ES-I3 (cell line): ENCODE data around the gene ABTB2.

Source experiments
- H3K36me3 ChIP-seq: 2 replicates; pipeline ENCODE4 v1.6.1; 2013; ENCODE audit warnings: mild to moderate bottlenecking, low read length, control low read depth, moderate library complexity; ENCODE audit not compliant: insufficient read depth
- H3K4me1 ChIP-seq: 2 replicates; pipeline ENCODE4 v1.6.1; 2013; ENCODE audit warnings: mild to moderate bottlenecking, control low read depth, low read length; ENCODE audit not compliant: insufficient read depth
- H3K9ac ChIP-seq: 2 replicates; pipeline ENCODE4 v1.6.1; 2013; ENCODE audit warnings: low read depth, mild to moderate bottlenecking, low read length, moderate library complexity
- H3K9me3 ChIP-seq: 2 replicates; pipeline ENCODE4 v1.6.1; 2013; ENCODE audit warnings: mild to moderate bottlenecking, low read length, moderate library complexity; ENCODE audit not compliant: control insufficient read depth, insufficient read depth

ABTB2 gene

GRCh38 chr11:34308049-34308912 is 49.5 kb downstream of the ABTB2 start:
- H3K4me1 ChIP-seq: peaks cover 28% of the 10 kb centered on the region
- no peak overlapping the region for H3K9ac ChIP-seq
- no peaks in the 10 kb centered on the region for H3K9me3 ChIP-seq
- no peaks in the 10 kb centered on the region for H3K36me3 ChIP-seq

GRCh38 chr11:34305780-34306179 is 52.0 kb downstream of the ABTB2 start:
- Histone ChIP-seq H3K9me3 (no peaks in the 10 kb centered on the region), H3K4me1 (peaks cover 42% of the 10 kb centered on the region), H3K9ac (no peak overlapping the region), H3K36me3 (no peaks in the 10 kb centered on the region)

GRCh38 chr11:34305193-34305592 is 52.6 kb downstream of the ABTB2 start:
- H3K4me1 ChIP-seq: peaks cover 42% of the 10 kb centered on the region
- no peaks in the 10 kb centered on the region for H3K9me3 ChIP-seq
- no peaks in the 10 kb centered on the region for H3K36me3 ChIP-seq
- no peak overlapping the region for H3K9ac ChIP-seq

GRCh38 chr11:34303028-34303570 is 54.7 kb downstream of the ABTB2 start:
- Histone ChIP-seq H3K9ac (no peak overlapping the region), H3K36me3 (no peaks in the 10 kb centered on the region), H3K4me1 (peaks cover 35% of the 10 kb centered on the region), H3K9me3 (no peaks in the 10 kb centered on the region)

GRCh38 chr11:34302046-34302921 is 55.5 kb downstream of the ABTB2 start:
- Histone ChIP-seq H3K36me3 (no peaks in the 10 kb centered on the region), H3K9ac (no peak overlapping the region), H3K9me3 (no peaks in the 10 kb centered on the region), H3K4me1 (peaks cover 33% of the 10 kb centered on the region)

- no peak overlapping the region for H3K9ac ChIP-seq
- no peaks in the 10 kb centered on the region for H3K9me3 ChIP-seq
- H3K36me3 ChIP-seq: no peaks in the 10 kb centered on the region
- peaks cover 30% of the 10 kb centered on the region for H3K4me1 ChIP-seq
Observed at GRCh38 chr11:34300926-34301295, 56.9 kb downstream of the ABTB2 start.

- H3K9ac ChIP-seq: no peak overlapping the region
- H3K36me3 ChIP-seq: no peaks in the 10 kb centered on the region
- H3K4me1 ChIP-seq: peaks cover 30% of the 10 kb centered on the region
- no peaks in the 10 kb centered on the region for H3K9me3 ChIP-seq
Observed at GRCh38 chr11:34300026-34300925, 57.5 kb downstream of the ABTB2 start.

- Histone ChIP-seq H3K36me3 (no peaks in the 10 kb centered on the region), H3K4me1 (peaks cover 30% of the 10 kb centered on the region), H3K9ac (no peak overlapping the region), H3K9me3 (no peaks in the 10 kb centered on the region)
Observed at GRCh38 chr11:34299284-34299972, 58.4 kb downstream of the ABTB2 start.

- Histone ChIP-seq H3K36me3 (no peaks in the 10 kb centered on the region), H3K4me1 (peaks cover 30% of the 10 kb centered on the region), H3K9ac (no peak overlapping the region), H3K9me3 (no peaks in the 10 kb centered on the region)
Observed at GRCh38 chr11:34298871-34299270, 58.9 kb downstream of the ABTB2 start.

- H3K9me3 ChIP-seq: no peaks in the 10 kb centered on the region
- H3K36me3 ChIP-seq: no peaks in the 10 kb centered on the region
- peaks cover 21% of the 10 kb centered on the region for H3K4me1 ChIP-seq
- H3K9ac ChIP-seq: no peak overlapping the region
Observed at GRCh38 chr11:34296412-34296811, 61.4 kb downstream of the ABTB2 start.

- Histone ChIP-seq H3K36me3 (no peaks in the 10 kb centered on the region), H3K9ac (no peak overlapping the region), H3K9me3 (no peaks in the 10 kb centered on the region), H3K4me1 (no peaks in the 10 kb centered on the region)
Observed at GRCh38 chr11:34292546-34292945, 65.3 kb downstream of the ABTB2 start.

- no peaks in the 10 kb centered on the region for H3K4me1 ChIP-seq
- H3K9me3 ChIP-seq: no peaks in the 10 kb centered on the region
- H3K9ac ChIP-seq: no peak overlapping the region
- no peaks in the 10 kb centered on the region for H3K36me3 ChIP-seq
Observed at GRCh38 chr11:34292111-34292510, 65.7 kb downstream of the ABTB2 start.

- no peak overlapping the region for H3K9ac ChIP-seq
- H3K36me3 ChIP-seq: no peaks in the 10 kb centered on the region
- H3K9me3 ChIP-seq: no peaks in the 10 kb centered on the region
- H3K4me1 ChIP-seq: no peaks in the 10 kb centered on the region
Observed at GRCh38 chr11:34290926-34291325, 66.9 kb downstream of the ABTB2 start.
